ENCODE data around the gene DHRS7.

The DHRS7 gene

GRCh38 chr14:60184905-60185555 is 19.8 kb upstream of the DHRS7 start:
- peak; percentile 51 for DNase-seq (ENCODE audit: low spot score)

- peak; percentile 75 for DNase-seq (ENCODE audit: low spot score)
Observed at GRCh38 chr14:60184146-60184904, 19.1 kb upstream of the DHRS7 start.

GRCh38 chr14:60183741-60184140 is 18.5 kb upstream of the DHRS7 start:
- peak; percentile 14 for DNase-seq (ENCODE audit: low spot score)

GRCh38 chr14:60183138-60183537 is 17.9 kb upstream of the DHRS7 start:
- DNase-seq (ENCODE audit: low spot score), result no peak

GRCh38 chr14:60179431-60179869 is 14.3 kb upstream of the DHRS7 start:
- no peak for DNase-seq (ENCODE audit: low spot score)

- no peak for DNase-seq (ENCODE audit: low spot score)
Observed at GRCh38 chr14:60178820-60179219, 13.6 kb upstream of the DHRS7 start.

GRCh38 chr14:60178164-60178563 is 13.0 kb upstream of the DHRS7 start:
- no peak for DNase-seq (ENCODE audit: low spot score)

GRCh38 chr14:60175255-60175902 is 10.2 kb upstream of the DHRS7 start:
- no peak for DNase-seq (ENCODE audit: low spot score)

- no peak for DNase-seq (ENCODE audit: low spot score)
Observed at GRCh38 chr14:60174352-60175254, 9.4 kb upstream of the DHRS7 start.

GRCh38 chr14:60171690-60172089 is 6.5 kb upstream of the DHRS7 start:
- DNase-seq (ENCODE audit: low spot score), result no peak

GRCh38 chr14:60170948-60171347 is 5.8 kb upstream of the DHRS7 start:
- no peak for DNase-seq (ENCODE audit: low spot score)

GRCh38 chr14:60169722-60170121 is 4.5 kb upstream of the DHRS7 start:
- DNase-seq (ENCODE audit: low spot score), result no peak

GRCh38 chr14:60166142-60166541 is 944 bp upstream of the DHRS7 start:
- DNase-seq (ENCODE audit: low spot score), result peak; percentile 9

GRCh38 chr14:60165547-60165876 is 314 bp upstream of the DHRS7 start:
- peak; percentile 19 for DNase-seq (ENCODE audit: low spot score)

GRCh38 chr14:60164404-60164711 is 840 bp downstream of the DHRS7 start:
- DNase-seq (ENCODE audit: low spot score), result no peak

- no peak for DNase-seq (ENCODE audit: low spot score)
Observed at GRCh38 chr14:60163693-60164092, 1.5 kb downstream of the DHRS7 start.

GRCh38 chr14:60161196-60162107 is 3.7 kb downstream of the DHRS7 start:
- no peak for DNase-seq (ENCODE audit: low spot score)

GRCh38 chr14:60160422-60160821 is 4.8 kb downstream of the DHRS7 start:
- DNase-seq (ENCODE audit: low spot score), result no peak

- no peak for DNase-seq (ENCODE audit: low spot score)
Observed at GRCh38 chr14:60154671-60155070, 10.5 kb downstream of the DHRS7 start.

- DNase-seq (ENCODE audit: low spot score), result no peak
Observed at GRCh38 chr14:60153991-60154390, 11.2 kb downstream of the DHRS7 start.

GRCh38 chr14:60151715-60152114 is 13.5 kb downstream of the DHRS7 start:
- peak; percentile 72 for DNase-seq (ENCODE audit: low spot score)

All from NAMALWA (cell line).